Measurements from ENCODE around the gene FAM237B. TPM values are rescaled to one million over a fixed set of nuclear protein-coding genes. Genes with fewer than 3 reads are reported as not detected.
"Not testable (repeated sequence)": the region's sequence is repeated elsewhere in the genome, so short reads cannot be mapped to it uniquely, and the experiment has no call there.

Gene FAM237B
- polyA plus RNA-seq (ENCODE audit: insufficient read length in 4 of 4) = under 1 TPM in 3 of 4 donors, not detected in 1; 0.30 to 0.84 (median 0.34) TPM

GRCh38 chr7:90320801-90321494 is at the start of gene FAM237B:
Gene FAM237B, minus strand, starts transcription at chr7:90321304. Its CDS starts 1,556 bp downstream, at chr7:90319748.
- no peak for DNase-seq (ENCODE audit: low read depth in 4 of 4, low spot score in 3 of 4)

- DNase-seq (ENCODE audit: low read depth in 4 of 4, low spot score in 3 of 4) = no peak
These were observed 30.9 kb upstream of the FAM237B start for GRCh38 chr7:90351987-90352386.

GRCh38 chr7:90350032-90350431 is 28.9 kb upstream of the FAM237B start:
- not testable (repeated sequence) for DNase-seq (ENCODE audit: low read depth in 4 of 4, low spot score in 3 of 4)

- no peak for DNase-seq (ENCODE audit: low read depth in 4 of 4, low spot score in 3 of 4)
These were observed 28.2 kb upstream of the FAM237B start for GRCh38 chr7:90349305-90349704.

- DNase-seq (ENCODE audit: low read depth in 4 of 4, low spot score in 3 of 4) = no peak
These were observed 26.7 kb upstream of the FAM237B start for GRCh38 chr7:90347759-90348158.

GRCh38 chr7:90346336-90347125 is 25.4 kb upstream of the FAM237B start, which contains the start of gene GTPBP10:
Gene GTPBP10, plus strand, starts transcription at chr7:90346716. Its CDS starts 26 bp downstream, at chr7:90346742.
- peak; percentile 89 to 93 (median 90) for DNase-seq (ENCODE audit: low read depth in 4 of 4, low spot score in 3 of 4)

- peak in 3 of 4 donors; percentile 24 to 44 (median 27) for DNase-seq (ENCODE audit: low read depth in 4 of 4, low spot score in 3 of 4)
These were observed 24.7 kb upstream of the FAM237B start for GRCh38 chr7:90345595-90346335.

- no peak for DNase-seq (ENCODE audit: low read depth in 4 of 4, low spot score in 3 of 4)
These were observed 23.9 kb upstream of the FAM237B start for GRCh38 chr7:90345016-90345415.

GRCh38 chr7:90337106-90337505 is 16.0 kb upstream of the FAM237B start:
- no peak for DNase-seq (ENCODE audit: low read depth in 4 of 4, low spot score in 3 of 4)

- DNase-seq (ENCODE audit: low read depth in 4 of 4, low spot score in 3 of 4) = not testable (repeated sequence)
These were observed 13.8 kb upstream of the FAM237B start for GRCh38 chr7:90334926-90335325.

- no peak for DNase-seq (ENCODE audit: low read depth in 4 of 4, low spot score in 3 of 4)
These were observed 13.2 kb upstream of the FAM237B start for GRCh38 chr7:90334193-90334843.

GRCh38 chr7:90326500-90326899 is 5.4 kb upstream of the FAM237B start:
- DNase-seq (ENCODE audit: low read depth in 4 of 4, low spot score in 3 of 4) = no peak

GRCh38 chr7:90322837-90323236 is 1.7 kb upstream of the FAM237B start:
- DNase-seq (ENCODE audit: low read depth in 4 of 4, low spot score in 3 of 4) = no peak

GRCh38 chr7:90320418-90320800 is 695 bp downstream of the FAM237B start:
- DNase-seq (ENCODE audit: low read depth in 4 of 4, low spot score in 3 of 4) = no peak

GRCh38 chr7:90320014-90320413 is 1.1 kb downstream of the FAM237B start:
- no peak for DNase-seq (ENCODE audit: low read depth in 4 of 4, low spot score in 3 of 4)

GRCh38 chr7:90313907-90314306 is 7.2 kb downstream of the FAM237B start:
- DNase-seq (ENCODE audit: low read depth in 4 of 4, low spot score in 3 of 4) = no peak

GRCh38 chr7:90312745-90313144 is 8.4 kb downstream of the FAM237B start:
- no peak for DNase-seq (ENCODE audit: low read depth in 4 of 4, low spot score in 3 of 4)

GRCh38 chr7:90311175-90311574 is 9.9 kb downstream of the FAM237B start:
- DNase-seq (ENCODE audit: low read depth in 4 of 4, low spot score in 3 of 4) = no peak

- DNase-seq (ENCODE audit: low read depth in 4 of 4, low spot score in 3 of 4) = no peak
These were observed 11.2 kb downstream of the FAM237B start for GRCh38 chr7:90309872-90310271.

- DNase-seq (ENCODE audit: low read depth in 4 of 4, low spot score in 3 of 4) = no peak
These were observed 17.9 kb downstream of the FAM237B start for GRCh38 chr7:90303241-90303640.
